HepG2 (cell line): ENCODE data around the gene BRCA1. TPM values are rescaled to one million over a fixed set of nuclear protein-coding genes. Genes with fewer than 3 reads are reported as not detected.

Experiments used
- GATAD1 ChIP-seq: IDR thresholded peaks from 2 replicates; pipeline ENCODE4 v1.6.1; 2016; ENCODE audit warnings: missing genetic modification reagents, missing compliant biosample characterization
- HDAC2 ChIP-seq: sonication (generic); formaldehyde crosslinking; IDR thresholded peaks from 2 replicates; pipeline ENCODE4 v1.4.0; 2020; ENCODE audit warnings: missing genetic modification reagents
- NFE2 ChIP-seq: sonication (generic); formaldehyde crosslinking; IDR thresholded peaks from 2 replicates; pipeline ENCODE4 v1.4.0; 2020; ENCODE audit warnings: missing genetic modification reagents
- NR3C1 ChIP-seq: sonication (generic); formaldehyde crosslinking; IDR thresholded peaks from 2 replicates; pipeline ENCODE4 v1.4.0; 2020; ENCODE audit warnings: missing genetic modification reagents
- SALL2 ChIP-seq: sonication (generic); formaldehyde crosslinking; IDR thresholded peaks from 2 replicates; pipeline ENCODE4 v1.8.1; 2023; ENCODE audit warnings: mild to moderate bottlenecking, missing genetic modification reagents, inconsistent platforms
- SNAPC2 ChIP-seq: sonication (generic); formaldehyde crosslinking; IDR thresholded peaks from 2 replicates; pipeline ENCODE4 v1.8.1; 2022; ENCODE audit warnings: mild to moderate bottlenecking, missing genetic modification reagents
- WIZ ChIP-seq: sonication (generic); formaldehyde crosslinking; IDR thresholded peaks from 2 replicates; pipeline ENCODE4 v1.5.1; 2020; ENCODE audit warnings: mild to moderate bottlenecking, missing genetic modification reagents
- ZNF333 ChIP-seq: sonication (generic); formaldehyde crosslinking; IDR thresholded peaks from 2 replicates; pipeline ENCODE4 v1.4.0; 2020; ENCODE audit warnings: mild to moderate bottlenecking, missing genetic modification reagents, borderline replicate concordance
- ZNF660 ChIP-seq: sonication (generic); formaldehyde crosslinking; IDR thresholded peaks from 2 replicates; pipeline ENCODE4 v1.5.1; 2020; ENCODE audit warnings: mild to moderate bottlenecking, low read depth, missing genetic modification reagents, borderline replicate concordance
- ZNF737 ChIP-seq: sonication (generic); formaldehyde crosslinking; IDR thresholded peaks from 2 replicates; pipeline ENCODE4 v1.5.0; 2020; ENCODE audit warnings: missing genetic modification reagents, mild to moderate bottlenecking, borderline replicate concordance
- ZNF75D ChIP-seq: sonication (generic); formaldehyde crosslinking; IDR thresholded peaks from 2 replicates; pipeline ENCODE4 v1.8.1; 2023; ENCODE audit warnings: missing genetic modification reagents, mild to moderate bottlenecking, borderline replicate concordance
- ZNF839 ChIP-seq: sonication (generic); formaldehyde crosslinking; IDR thresholded peaks from 2 replicates; pipeline ENCODE4 v1.4.0; 2020; ENCODE audit warnings: missing genetic modification reagents, mild to moderate bottlenecking, borderline replicate concordance
- polyA plus RNA-seq, 8 experiments: library from polyadenylated mRNA; depleted of rRNA in 3 of 8; stranded (reverse) in 7 of 8; unstranded in 1 of 8; fragments of >200 nt; fragmentation: Illumina TruSeq in 4 of 8; extraction: Trizol in 4 of 8; gene quantifications; 2 replicates each; pipeline versions ENCODE4 v1.2.1 to v1.2.3, GENCODE V29; 2011 to 2016; ENCODE audit warnings: low read depth in 4 of 8, missing spikeins in 1 of 8, mixed read lengths in 1 of 8; ENCODE audit not compliant: insufficient read depth in 1 of 8
- total RNA-seq, 5 experiments: library from RNA; depleted of rRNA; stranded (reverse); fragments of >200 nt; fragmentation: Illumina TruSeq; extraction: Trizol; gene quantifications; 2 replicates each; pipeline ENCODE4 v1.2.3, GENCODE V29; 2016; ENCODE audit warnings: low read depth in 1 of 5
- TF ChIP-seq, protein P1 (sequence below): sonication (generic); formaldehyde crosslinking; IDR thresholded peaks from 2 replicates; pipeline ENCODE4 v1.5.1; 2020; ENCODE audit warnings: mild to moderate bottlenecking, missing genetic modification reagents, moderate library complexity
- TF ChIP-seq, protein P2 (sequence below): sonication (generic); formaldehyde crosslinking; IDR thresholded peaks from 2 replicates; pipeline ENCODE4 v1.4.0; 2020; ENCODE audit warnings: missing genetic modification reagents
- TF ChIP-seq, protein P3 (sequence below): sonication (generic); formaldehyde crosslinking; IDR thresholded peaks from 2 replicates; pipeline ENCODE4 v1.5.1; 2020; ENCODE audit warnings: mild to moderate bottlenecking, moderate library complexity, missing genetic modification reagents
- TF ChIP-seq, protein P4 (sequence below): fragments of 450-650 bp; IDR thresholded peaks from 2 replicates; pipeline ENCODE4 v1.6.1; 2016

BRCA1 gene
- total and polyA plus RNA-seq, 2 of the 13 experiments (the other 11 are each of a cell fraction or from before 2014, with no cell fraction given): 13.3 to 37.5 TPM

DNA sequence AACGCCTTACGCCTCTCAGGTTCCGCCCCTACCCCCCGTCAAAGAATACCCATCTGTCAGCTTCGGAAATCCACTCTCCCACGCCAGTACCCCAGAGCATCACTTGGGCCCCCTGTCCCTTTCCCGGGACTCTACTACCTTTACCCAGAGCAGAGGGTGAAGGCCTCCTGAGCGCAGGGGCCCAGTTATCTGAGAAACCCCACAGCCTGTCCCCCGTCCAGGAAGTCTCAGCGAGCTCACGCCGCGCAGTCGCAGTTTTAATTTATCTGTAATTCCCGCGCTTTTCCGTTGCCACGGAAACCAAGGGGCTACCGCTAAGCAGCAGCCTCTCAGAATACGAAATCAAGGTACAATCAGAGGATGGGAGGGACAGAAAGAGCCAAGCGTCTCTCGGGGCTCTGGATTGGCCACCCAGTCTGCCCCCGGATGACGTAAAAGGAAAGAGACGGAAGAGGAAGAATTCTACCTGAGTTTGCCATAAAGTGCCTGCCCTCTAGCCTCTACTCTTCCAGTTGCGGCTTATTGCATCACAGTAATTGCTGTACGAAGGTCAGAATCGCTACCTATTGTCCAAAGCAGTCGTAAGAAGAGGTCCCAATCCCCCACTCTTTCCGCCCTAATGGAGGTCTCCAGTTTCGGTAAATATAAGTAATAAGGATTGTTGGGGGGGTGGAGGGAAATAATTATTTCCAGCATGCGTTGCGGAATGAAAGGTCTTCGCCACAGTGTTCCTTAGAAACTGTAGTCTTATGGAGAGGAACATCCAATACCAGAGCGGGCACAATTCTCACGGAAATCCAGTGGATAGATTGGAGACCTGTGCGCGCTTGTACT is at the start of gene BRCA1 (continued):
- TF ChIP-seq, protein P1, sequence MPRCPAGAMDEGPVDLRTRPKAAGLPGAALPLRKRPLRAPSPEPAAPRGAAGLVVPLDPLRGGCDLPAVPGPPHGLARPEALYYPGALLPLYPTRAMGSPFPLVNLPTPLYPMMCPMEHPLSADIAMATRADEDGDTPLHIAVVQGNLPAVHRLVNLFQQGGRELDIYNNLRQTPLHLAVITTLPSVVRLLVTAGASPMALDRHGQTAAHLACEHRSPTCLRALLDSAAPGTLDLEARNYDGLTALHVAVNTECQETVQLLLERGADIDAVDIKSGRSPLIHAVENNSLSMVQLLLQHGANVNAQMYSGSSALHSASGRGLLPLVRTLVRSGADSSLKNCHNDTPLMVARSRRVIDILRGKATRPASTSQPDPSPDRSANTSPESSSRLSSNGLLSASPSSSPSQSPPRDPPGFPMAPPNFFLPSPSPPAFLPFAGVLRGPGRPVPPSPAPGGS: no peak
- peak; percentile 35; the same call in 1 of the 2 replicates for TF ChIP-seq HDAC2 (CRISPR knock-in tag)
- peak; percentile 55; the same call in 1 of the 2 replicates for TF ChIP-seq SNAPC2
- TF ChIP-seq ZNF839 (CRISPR knock-in tag): peak; percentile 81; the same call in 1 of the 2 replicates
- TF ChIP-seq, protein P2, sequence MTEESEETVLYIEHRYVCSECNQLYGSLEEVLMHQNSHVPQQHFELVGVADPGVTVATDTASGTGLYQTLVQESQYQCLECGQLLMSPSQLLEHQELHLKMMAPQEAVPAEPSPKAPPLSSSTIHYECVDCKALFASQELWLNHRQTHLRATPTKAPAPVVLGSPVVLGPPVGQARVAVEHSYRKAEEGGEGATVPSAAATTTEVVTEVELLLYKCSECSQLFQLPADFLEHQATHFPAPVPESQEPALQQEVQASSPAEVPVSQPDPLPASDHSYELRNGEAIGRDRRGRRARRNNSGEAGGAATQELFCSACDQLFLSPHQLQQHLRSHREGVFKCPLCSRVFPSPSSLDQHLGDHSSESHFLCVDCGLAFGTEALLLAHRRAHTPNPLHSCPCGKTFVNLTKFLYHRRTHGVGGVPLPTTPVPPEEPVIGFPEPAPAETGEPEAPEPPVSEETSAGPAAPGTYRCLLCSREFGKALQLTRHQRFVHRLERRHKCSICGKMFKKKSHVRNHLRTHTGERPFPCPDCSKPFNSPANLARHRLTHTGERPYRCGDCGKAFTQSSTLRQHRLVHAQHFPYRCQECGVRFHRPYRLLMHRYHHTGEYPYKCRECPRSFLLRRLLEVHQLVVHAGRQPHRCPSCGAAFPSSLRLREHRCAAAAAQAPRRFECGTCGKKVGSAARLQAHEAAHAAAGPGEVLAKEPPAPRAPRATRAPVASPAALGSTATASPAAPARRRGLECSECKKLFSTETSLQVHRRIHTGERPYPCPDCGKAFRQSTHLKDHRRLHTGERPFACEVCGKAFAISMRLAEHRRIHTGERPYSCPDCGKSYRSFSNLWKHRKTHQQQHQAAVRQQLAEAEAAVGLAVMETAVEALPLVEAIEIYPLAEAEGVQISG (CRISPR knock-in tag): peak; percentile 75
- peak; percentile 85 for TF ChIP-seq SALL2 (CRISPR knock-in tag)
- no peak for TF ChIP-seq ZNF75D (CRISPR knock-in tag)
- no peak for TF ChIP-seq ZNF737 (CRISPR knock-in tag)
- TF ChIP-seq GATAD1 (CRISPR knock-in tag): peak; percentile 97
- TF ChIP-seq NR3C1 (CRISPR knock-in tag): no peak
- TF ChIP-seq NFE2: no peak
- no peak for TF ChIP-seq ZNF660
- TF ChIP-seq, protein P3, sequence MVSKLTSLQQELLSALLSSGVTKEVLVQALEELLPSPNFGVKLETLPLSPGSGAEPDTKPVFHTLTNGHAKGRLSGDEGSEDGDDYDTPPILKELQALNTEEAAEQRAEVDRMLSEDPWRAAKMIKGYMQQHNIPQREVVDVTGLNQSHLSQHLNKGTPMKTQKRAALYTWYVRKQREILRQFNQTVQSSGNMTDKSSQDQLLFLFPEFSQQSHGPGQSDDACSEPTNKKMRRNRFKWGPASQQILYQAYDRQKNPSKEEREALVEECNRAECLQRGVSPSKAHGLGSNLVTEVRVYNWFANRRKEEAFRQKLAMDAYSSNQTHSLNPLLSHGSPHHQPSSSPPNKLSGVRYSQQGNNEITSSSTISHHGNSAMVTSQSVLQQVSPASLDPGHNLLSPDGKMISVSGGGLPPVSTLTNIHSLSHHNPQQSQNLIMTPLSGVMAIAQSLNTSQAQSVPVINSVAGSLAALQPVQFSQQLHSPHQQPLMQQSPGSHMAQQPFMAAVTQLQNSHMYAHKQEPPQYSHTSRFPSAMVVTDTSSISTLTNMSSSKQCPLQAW (CRISPR knock-in tag): peak; percentile 9
- TF ChIP-seq, protein P4, sequence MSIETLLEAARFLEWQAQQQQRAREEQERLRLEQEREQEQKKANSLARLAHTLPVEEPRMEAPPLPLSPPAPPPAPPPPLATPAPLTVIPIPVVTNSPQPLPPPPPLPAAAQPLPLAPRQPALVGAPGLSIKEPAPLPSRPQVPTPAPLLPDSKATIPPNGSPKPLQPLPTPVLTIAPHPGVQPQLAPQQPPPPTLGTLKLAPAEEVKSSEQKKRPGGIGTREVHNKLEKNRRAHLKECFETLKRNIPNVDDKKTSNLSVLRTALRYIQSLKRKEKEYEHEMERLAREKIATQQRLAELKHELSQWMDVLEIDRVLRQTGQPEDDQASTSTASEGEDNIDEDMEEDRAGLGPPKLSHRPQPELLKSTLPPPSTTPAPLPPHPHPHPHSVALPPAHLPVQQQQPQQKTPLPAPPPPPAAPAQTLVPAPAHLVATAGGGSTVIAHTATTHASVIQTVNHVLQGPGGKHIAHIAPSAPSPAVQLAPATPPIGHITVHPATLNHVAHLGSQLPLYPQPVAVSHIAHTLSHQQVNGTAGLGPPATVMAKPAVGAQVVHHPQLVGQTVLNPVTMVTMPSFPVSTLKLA: peak; percentile 69
- no peak for TF ChIP-seq ZNF333
- no peak for TF ChIP-seq WIZ (CRISPR knock-in tag)
